HUDEP-2 (cell line): ENCODE measurements around the gene SHISA5.
"Not testable (repeated sequence)": the region's sequence is repeated elsewhere in the genome, so short reads cannot be mapped to it uniquely, and the experiment has no call there.

Experiments
- DNase-seq, 76 experiments: peaks; one replicate each; lab custom pipeline; 2025; ENCODE audit not compliant: unreplicated experiment in 76 of 76; lab: John Stamatoyannopoulos, UW

The SHISA5 gene

GRCh38 chr3:48521635-48522034 is 17.7 kb upstream of the SHISA5 start:
- DNase-seq = no peak

- DNase-seq = no peak
These were observed 15.3 kb upstream of the SHISA5 start for GRCh38 chr3:48519277-48519643.

GRCh38 chr3:48518638-48519276 is 14.8 kb upstream of the SHISA5 start:
- DNase-seq = no peak

GRCh38 chr3:48518069-48518468 is 14.1 kb upstream of the SHISA5 start:
- no peak for DNase-seq

GRCh38 chr3:48516571-48516970 is 12.6 kb upstream of the SHISA5 start:
- DNase-seq = peak in 1 of 76 experiments; percentile 8

GRCh38 chr3:48514431-48515227 is 10.7 kb upstream of the SHISA5 start:
- no peak for DNase-seq

- DNase-seq = no peak
These were observed 7.6 kb upstream of the SHISA5 start for GRCh38 chr3:48511551-48511950.

GRCh38 chr3:48507256-48508061 is 3.5 kb upstream of the SHISA5 start:
- DNase-seq = peak in 72 of 76 experiments; percentile 11 to 75 (median 57)

- peak in 64 of 76 experiments; percentile 3 to 69 (median 44) for DNase-seq
These were observed 2.1 kb upstream of the SHISA5 start for GRCh38 chr3:48505968-48506504.

GRCh38 chr3:48505146-48505545 is 1.2 kb upstream of the SHISA5 start:
- DNase-seq = no peak

- DNase-seq = peak in 59 of 76 experiments; percentile 2 to 70 (median 46)
These were observed 448 bp downstream of the SHISA5 start for GRCh38 chr3:48503401-48504050.

GRCh38 chr3:48502728-48503168 is 1.2 kb downstream of the SHISA5 start:
- peak in 16 of 76 experiments; percentile 2 to 43 (median 18) for DNase-seq

- DNase-seq = no peak
These were observed 1.9 kb downstream of the SHISA5 start for GRCh38 chr3:48502121-48502520.

GRCh38 chr3:48501196-48501595 is 2.8 kb downstream of the SHISA5 start:
- DNase-seq = no peak

GRCh38 chr3:48500656-48501055 is 3.3 kb downstream of the SHISA5 start:
- no peak for DNase-seq

GRCh38 chr3:48493203-48493501 is 10.8 kb downstream of the SHISA5 start:
- no peak for DNase-seq

GRCh38 chr3:48492461-48493202 is 11.3 kb downstream of the SHISA5 start:
- DNase-seq = no peak

GRCh38 chr3:48486952-48487351 is 17.0 kb downstream of the SHISA5 start:
- peak in 1 of 76 experiments; percentile 12 for DNase-seq

- not testable (repeated sequence) for DNase-seq
These were observed 21.2 kb downstream of the SHISA5 start for GRCh38 chr3:48482822-48483221.

GRCh38 chr3:48480891-48481290 is 23.1 kb downstream of the SHISA5 start:
- not testable (repeated sequence) for DNase-seq
